GM12874 (cell line): Measurements from ENCODE around the gene SFTA2.

Experiments
- CTCF ChIP-seq: IDR thresholded peaks from 2 replicates; pipeline ENCODE4 v1.5.1; 2011; ENCODE audit warnings: low read depth, mild to moderate bottlenecking, control low read depth, low read length, moderate library complexity; ENCODE audit not compliant: insufficient read depth

Gene SFTA2

GRCh38 chr6:30903236-30903635, 28.7 kb downstream of the SFTA2 start:
- TF ChIP-seq CTCF = no peak

DNA sequence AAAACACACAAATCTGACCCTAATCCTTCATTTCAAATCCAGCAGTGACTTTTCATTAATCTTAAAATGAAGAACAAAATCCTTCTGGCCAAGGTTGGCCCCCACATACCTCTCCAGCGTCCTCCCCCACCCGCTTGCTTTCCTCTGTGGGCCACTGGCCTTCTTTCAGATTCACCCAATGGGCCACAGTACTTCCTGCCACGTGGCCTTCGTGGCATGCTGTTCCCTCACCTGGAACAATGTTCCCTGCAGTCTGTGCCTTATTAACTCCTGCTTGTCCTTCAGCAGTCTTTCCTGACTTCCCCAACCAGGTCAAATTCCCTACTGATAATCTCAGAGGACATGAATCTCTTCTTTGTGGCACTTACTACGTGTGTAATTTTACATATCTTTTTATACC, 29.3 kb downstream of the SFTA2 start:
- TF ChIP-seq CTCF = no peak

GRCh38 chr6:30901436-30901835, 30.5 kb downstream of the SFTA2 start:
- TF ChIP-seq CTCF = no peak

- no peak for TF ChIP-seq CTCF
These were observed 31.0 kb downstream of the SFTA2 start for GRCh38 chr6:30900863-30901417.

DNA sequence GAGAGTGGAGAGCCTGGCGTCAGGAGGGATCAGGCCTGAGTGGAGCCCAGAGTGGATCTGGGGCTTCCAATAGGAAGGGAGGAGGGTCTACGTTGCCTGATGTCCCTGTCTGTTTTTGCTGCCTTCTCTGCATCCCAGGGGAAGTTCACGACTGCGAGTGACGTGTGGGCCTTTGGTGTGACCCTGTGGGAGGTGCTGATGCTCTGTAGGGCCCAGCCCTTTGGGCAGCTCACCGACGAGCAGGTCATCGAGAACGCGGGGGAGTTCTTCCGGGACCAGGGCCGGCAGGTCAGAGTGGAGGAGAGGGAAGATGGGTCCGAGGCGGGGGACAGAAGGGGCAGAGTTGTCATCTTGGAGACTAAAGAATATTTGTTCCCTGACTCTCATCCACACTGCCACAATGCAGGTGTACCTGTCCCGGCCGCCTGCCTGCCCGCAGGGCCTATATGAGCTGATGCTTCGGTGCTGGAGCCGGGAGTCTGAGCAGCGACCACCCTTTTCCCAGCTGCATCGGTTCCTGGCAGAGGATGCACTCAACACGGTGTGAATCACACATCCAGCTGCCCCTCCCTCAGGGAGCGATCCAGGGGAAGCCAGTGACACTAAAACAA, 33.1 kb downstream of the SFTA2 start:
- no peak for TF ChIP-seq CTCF

DNA sequence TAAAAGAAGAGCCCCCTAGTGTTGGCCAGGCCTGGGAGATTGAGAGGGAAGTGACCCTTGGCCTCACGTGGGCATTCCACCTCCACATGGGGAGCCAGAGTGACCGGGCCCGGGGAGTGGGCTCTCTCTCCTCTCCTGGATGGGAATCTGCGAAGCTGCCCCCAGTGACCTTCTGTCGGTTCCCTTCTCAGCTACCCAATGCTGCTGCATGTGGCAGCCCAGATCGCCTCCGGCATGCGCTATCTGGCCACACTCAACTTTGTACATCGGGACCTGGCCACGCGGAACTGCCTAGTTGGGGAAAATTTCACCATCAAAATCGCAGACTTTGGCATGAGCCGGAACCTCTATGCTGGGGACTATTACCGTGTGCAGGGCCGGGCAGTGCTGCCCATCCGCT, 34.1 kb downstream of the SFTA2 start:
- no peak for TF ChIP-seq CTCF

DNA sequence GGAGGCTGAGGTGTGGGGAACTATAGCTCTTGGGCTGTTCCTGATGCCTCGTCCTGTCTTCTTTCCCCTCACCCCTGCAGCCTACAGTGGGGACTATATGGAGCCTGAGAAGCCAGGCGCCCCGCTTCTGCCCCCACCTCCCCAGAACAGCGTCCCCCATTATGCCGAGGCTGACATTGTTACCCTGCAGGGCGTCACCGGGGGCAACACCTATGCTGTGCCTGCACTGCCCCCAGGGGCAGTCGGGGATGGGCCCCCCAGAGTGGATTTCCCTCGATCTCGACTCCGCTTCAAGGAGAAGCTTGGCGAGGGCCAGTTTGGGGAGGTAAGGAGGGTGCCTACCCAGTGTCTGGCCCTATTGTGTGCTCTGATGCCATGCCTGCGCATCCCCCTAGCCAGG, 35.4 kb downstream of the SFTA2 start:
- no peak for TF ChIP-seq CTCF
